ENCODE data around the gene PTGFRN.

- TF ChIP-seq JUND (IDR thresholded peaks at IDR 0.05) (no peak), TAF1 (conservative IDR thresholded peaks at IDR 0.05) (no peak), CTCF (IDR thresholded peaks at IDR 0.05; ENCODE audit: low read depth, low read length, missing input control) (no peak), RXRA (IDR thresholded peaks at IDR 0.05) (no peak), REST (IDR thresholded peaks at IDR 0.05) (no peak), HNF4G (IDR thresholded peaks at IDR 0.05) (no peak), MAX (IDR thresholded peaks at IDR 0.05) (no peak), YY1 (IDR thresholded peaks at IDR 0.05) (no peak), SP1 (IDR thresholded peaks at IDR 0.05) (no peak)
Measured at GRCh38 chr1:116904791-116905320, 4.9 kb upstream of the PTGFRN start.
